Measurements from ENCODE around the gene SMNDC1.

DNA sequence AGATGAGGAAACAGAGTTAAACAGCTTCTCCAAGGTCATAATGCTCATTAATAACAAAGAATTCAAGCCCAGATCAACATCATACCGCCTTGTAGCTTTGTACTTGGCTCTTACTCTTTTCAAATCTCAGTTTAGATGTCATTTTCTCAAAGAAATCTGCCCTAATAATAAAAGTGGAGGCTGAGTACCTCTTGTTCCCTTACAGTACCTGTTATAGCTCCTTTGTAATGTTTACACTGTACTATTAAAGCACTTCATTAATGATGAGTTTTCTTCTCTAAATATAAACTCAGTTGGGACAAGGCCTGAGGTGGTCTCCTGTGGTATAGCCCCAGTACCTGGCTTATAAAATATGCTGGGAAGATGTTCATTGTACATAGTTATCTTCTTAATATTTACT, 7.8 kb downstream of the SMNDC1 start:
- TF ChIP-seq, protein P1, sequence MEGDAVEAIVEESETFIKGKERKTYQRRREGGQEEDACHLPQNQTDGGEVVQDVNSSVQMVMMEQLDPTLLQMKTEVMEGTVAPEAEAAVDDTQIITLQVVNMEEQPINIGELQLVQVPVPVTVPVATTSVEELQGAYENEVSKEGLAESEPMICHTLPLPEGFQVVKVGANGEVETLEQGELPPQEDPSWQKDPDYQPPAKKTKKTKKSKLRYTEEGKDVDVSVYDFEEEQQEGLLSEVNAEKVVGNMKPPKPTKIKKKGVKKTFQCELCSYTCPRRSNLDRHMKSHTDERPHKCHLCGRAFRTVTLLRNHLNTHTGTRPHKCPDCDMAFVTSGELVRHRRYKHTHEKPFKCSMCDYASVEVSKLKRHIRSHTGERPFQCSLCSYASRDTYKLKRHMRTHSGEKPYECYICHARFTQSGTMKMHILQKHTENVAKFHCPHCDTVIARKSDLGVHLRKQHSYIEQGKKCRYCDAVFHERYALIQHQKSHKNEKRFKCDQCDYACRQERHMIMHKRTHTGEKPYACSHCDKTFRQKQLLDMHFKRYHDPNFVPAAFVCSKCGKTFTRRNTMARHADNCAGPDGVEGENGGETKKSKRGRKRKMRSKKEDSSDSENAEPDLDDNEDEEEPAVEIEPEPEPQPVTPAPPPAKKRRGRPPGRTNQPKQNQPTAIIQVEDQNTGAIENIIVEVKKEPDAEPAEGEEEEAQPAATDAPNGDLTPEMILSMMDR (IDR thresholded peaks at IDR 0.05): no peak
- TF ChIP-seq POLR2A (IDR thresholded peaks at IDR 0.05): no peak
